Karpas-422 (cell line): ENCODE results near the gene PLPPR5. TPM values are rescaled to one million over a fixed set of nuclear protein-coding genes. Genes with fewer than 3 reads are reported as not detected.

Source experiments
- DNase-seq: peaks from one replicate; pipeline ENCODE4 v3.0.0-alpha.2; 2015
- H2AFZ ChIP-seq: fragments of 200-600 bp; sonication (generic); 2 replicates; pipeline ENCODE4 v1.6.1; 2014; ENCODE audit warnings: antibody characterized with exemption, low read length, mixed read lengths
- H3K27ac ChIP-seq: fragments of 200-600 bp; sonication (generic); 2 replicates; pipeline ENCODE4 v1.5.1; 2014; ENCODE audit warnings: mild to moderate bottlenecking, low read length, moderate library complexity
- H3K27me3 ChIP-seq: fragments of 200-600 bp; sonication (generic); 2 replicates; pipeline ENCODE4 v1.6.1; 2014; ENCODE audit warnings: low read length, mixed read lengths
- H3K36me3 ChIP-seq: fragments of 200-600 bp; sonication (generic); 2 replicates; pipeline ENCODE4 v1.6.1; 2014; ENCODE audit warnings: low read length, mixed read lengths; ENCODE audit not compliant: insufficient read depth
- H3K4me1 ChIP-seq: fragments of 200-600 bp; sonication (generic); 2 replicates; pipeline ENCODE4 v1.6.1; 2014; ENCODE audit warnings: mild to moderate bottlenecking, low read length, mixed read lengths
- H3K4me2 ChIP-seq: fragments of 200-600 bp; sonication (generic); 2 replicates; pipeline ENCODE4 v1.6.1; 2014; ENCODE audit warnings: low read length, low read depth, mild to moderate bottlenecking; ENCODE audit not compliant: poor library complexity, severe bottlenecking
- H3K4me3 ChIP-seq: fragments of 200-600 bp; sonication (generic); 2 replicates; pipeline ENCODE4 v1.5.1; 2014; ENCODE audit warnings: mild to moderate bottlenecking, antibody characterized with exemption, low read length, mixed read lengths
- H3K79me2 ChIP-seq: fragments of 200-600 bp; sonication (generic); 2 replicates; pipeline ENCODE4 v1.6.1; 2014; ENCODE audit warnings: mild to moderate bottlenecking, low read length, mixed read lengths
- H3K9ac ChIP-seq: fragments of 200-600 bp; sonication (generic); 2 replicates; pipeline ENCODE4 v1.6.0; 2014; ENCODE audit warnings: low read length
- H3K9me2 ChIP-seq: fragments of 200-600 bp; sonication (generic), shearing (Covaris generic); replicated peaks from 2 replicates; pipeline ENCODE4 v1.6.0; 2014; ENCODE audit warnings: mild to moderate bottlenecking, low read length, moderate library complexity; ENCODE audit not compliant: insufficient read depth
- H3K9me3 ChIP-seq: fragments of 300-700, 200-600 bp; sonication (generic); 2 replicates; pipeline ENCODE4 v1.6.1; 2014; ENCODE audit warnings: low read length, mixed read lengths
- H4K20me1 ChIP-seq: fragments of 200-600 bp; sonication (generic); 2 replicates; pipeline ENCODE4 v1.6.1; 2014; ENCODE audit warnings: mild to moderate bottlenecking, antibody characterized with exemption, low read length, low read depth; ENCODE audit not compliant: insufficient read depth
- small RNA-seq: library from RNA; depleted of rRNA; stranded (forward); fragments of <200 nt; gene quantifications from one replicate; pipeline ENCODE3, GENCODE V24; 2014
- total RNA-seq: library from RNA; depleted of rRNA; stranded (reverse); fragments of >200 nt; shearing (Covaris generic); gene quantifications from 2 replicates; pipeline ENCODE4 v1.2.3, GENCODE V29; 2014; ENCODE audit warnings: low replicate concordance

Gene PLPPR5
- total RNA-seq, 1 experiment from 2014 or later = not detected

DNA sequence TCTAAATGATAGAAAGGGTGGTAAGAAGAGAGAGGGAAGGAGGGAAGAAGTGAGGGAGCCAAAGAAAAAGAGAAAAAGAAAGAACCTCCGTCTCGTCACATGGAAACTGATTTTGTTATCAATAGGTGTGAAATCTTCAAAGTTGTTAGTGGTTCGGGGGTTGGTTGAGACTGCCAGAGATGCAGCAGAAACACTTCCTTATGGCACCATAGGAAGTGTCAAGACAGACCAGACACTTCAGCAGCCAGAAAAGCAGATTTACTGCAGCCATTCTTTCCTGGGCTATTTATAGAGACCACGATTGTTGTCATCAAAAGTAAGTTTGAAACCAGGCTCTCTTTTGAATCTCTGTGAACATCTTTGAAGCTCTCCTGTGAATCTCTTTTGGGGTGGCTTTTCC is 150.5 kb downstream of the PLPPR5 start:
- Histone ChIP-seq H3K4me3 (no peak overlapping the region), H3K79me2 (no peaks in the 10 kb centered on the region), H3K9me2 (no peaks in the 10 kb centered on the region), H3K27me3 (no peaks in the 10 kb centered on the region), H3K36me3 (no peaks in the 10 kb centered on the region), H4K20me1 (no peaks in the 10 kb centered on the region), H3K27ac (no peak overlapping the region), H3K9ac (no peak overlapping the region), H3K4me1 (no peaks in the 10 kb centered on the region), H3K4me2 (no peak overlapping the region), H3K9me3 (no peaks in the 10 kb centered on the region), H2AFZ (no peak overlapping the region)
- DNase-seq = no peak

DNA sequence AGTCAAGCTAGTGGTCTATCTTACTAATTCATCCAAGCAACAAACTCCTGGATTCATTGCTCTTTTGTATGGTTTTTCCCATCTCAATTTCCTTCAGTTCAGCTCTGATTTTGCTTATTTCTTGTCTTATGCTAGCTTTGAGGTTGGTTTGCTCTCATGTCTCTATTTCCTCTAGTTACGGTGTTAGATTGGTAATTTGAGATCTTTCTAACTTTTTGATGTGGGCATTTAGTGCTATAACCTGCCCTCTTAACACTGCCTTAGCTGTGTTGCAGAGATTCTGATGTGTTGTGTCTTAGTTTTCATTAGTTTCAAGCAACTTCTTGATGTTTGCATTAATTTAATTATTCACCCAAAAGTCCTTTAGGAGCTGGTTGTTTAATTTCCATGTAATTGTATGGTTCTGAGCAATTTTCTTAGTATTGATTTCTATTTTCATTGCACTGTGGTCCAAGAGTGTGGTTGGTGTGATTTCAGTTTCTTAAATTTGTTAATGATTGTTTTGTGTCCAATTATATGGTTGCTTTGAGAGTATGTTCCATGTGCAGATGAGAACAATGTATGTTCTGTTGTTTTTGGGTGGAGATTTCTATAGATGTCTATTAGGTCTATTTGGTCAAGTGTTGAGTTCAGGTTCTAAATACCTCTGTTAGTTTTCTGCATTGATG is 154.6 kb downstream of the PLPPR5 start:
- no peaks in the 10 kb centered on the region for H4K20me1 ChIP-seq
- DNase-seq = no peak
- no peak overlapping the region for H3K4me3 ChIP-seq
- H3K9me3 ChIP-seq = no peaks in the 10 kb centered on the region
- no peak overlapping the region for H3K4me2 ChIP-seq
- no peaks in the 10 kb centered on the region for H3K9me2 ChIP-seq
- H2AFZ ChIP-seq = no peak overlapping the region
- no peaks in the 10 kb centered on the region for H3K36me3 ChIP-seq
- no peak overlapping the region for H3K27ac ChIP-seq
- no peaks in the 10 kb centered on the region for H3K27me3 ChIP-seq
- no peaks in the 10 kb centered on the region for H3K4me1 ChIP-seq
- no peaks in the 10 kb centered on the region for H3K79me2 ChIP-seq
- H3K9ac ChIP-seq = no peak overlapping the region

DNA sequence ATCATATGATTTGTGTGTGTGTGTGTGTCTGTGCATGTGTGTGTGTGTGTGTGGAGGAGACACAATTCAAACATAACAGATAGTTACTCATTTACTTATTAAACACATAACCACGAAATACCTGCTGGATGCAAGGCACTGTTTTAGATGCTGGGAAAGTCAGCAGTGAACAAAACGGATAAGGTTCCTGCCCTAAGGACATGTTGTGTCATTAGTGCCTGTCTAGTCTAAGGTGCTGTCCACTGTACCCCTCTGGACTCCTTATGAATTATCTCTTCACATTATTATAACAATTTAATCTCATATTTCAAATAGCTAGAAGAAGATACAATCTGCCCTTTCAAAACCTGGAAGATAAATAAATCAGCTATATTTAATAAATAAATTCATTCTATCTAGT is 162.4 kb downstream of the PLPPR5 start:
- H3K4me3 ChIP-seq = no peak overlapping the region
- no peaks in the 10 kb centered on the region for H3K9me3 ChIP-seq
- no peak for DNase-seq
- H3K4me2 ChIP-seq = no peak overlapping the region
- no peak overlapping the region for H3K9ac ChIP-seq
- no peaks in the 10 kb centered on the region for H3K27me3 ChIP-seq
- H3K27ac ChIP-seq = no peak overlapping the region
- H3K36me3 ChIP-seq = no peaks in the 10 kb centered on the region
- no peaks in the 10 kb centered on the region for H3K9me2 ChIP-seq
- H4K20me1 ChIP-seq = no peaks in the 10 kb centered on the region
- no peak overlapping the region for H2AFZ ChIP-seq
- H3K79me2 ChIP-seq = no peaks in the 10 kb centered on the region
- H3K4me1 ChIP-seq = no peaks in the 10 kb centered on the region

Small RNAs within 50 kb of the gene (small RNA-seq; reads per million reads assigned to genes)
- not detected for gene AL445433.1
